ENCODE measurements around the gene HINT3.

DNA sequence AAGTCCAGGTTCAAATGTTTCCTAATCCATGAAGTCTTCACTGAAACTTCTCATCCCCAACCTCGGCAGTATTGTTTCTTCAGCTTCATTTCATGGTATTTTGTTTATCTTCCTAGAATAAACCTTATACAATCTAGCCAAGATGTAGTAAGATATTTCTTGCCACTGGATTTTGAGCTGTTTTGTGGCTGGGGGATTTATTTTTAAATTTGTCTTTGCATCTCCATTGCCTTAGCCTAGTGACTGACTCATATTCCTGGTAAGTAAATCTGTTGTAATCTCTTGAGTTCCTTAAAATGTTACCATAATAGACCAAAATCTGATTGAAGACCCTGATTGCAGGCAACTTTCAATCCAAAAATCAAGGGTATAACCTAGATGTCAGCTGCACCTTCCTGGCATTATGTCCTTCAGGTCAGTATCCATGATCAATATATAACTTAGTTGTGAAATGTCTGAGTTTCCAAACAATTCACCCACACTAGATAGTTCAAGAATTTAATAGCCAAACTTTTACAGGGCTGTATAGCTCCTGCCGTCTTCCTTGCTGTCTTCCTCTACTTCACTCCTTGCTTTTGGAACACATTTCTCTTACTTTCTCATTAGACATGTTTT lies 25.1 kb downstream of the HINT3 start:
- TF ChIP-seq EZH2phosphoT487 (IDR thresholded peaks at IDR 0.05; ENCODE audit: borderline replicate concordance): no peak
- TF ChIP-seq, protein P1, sequence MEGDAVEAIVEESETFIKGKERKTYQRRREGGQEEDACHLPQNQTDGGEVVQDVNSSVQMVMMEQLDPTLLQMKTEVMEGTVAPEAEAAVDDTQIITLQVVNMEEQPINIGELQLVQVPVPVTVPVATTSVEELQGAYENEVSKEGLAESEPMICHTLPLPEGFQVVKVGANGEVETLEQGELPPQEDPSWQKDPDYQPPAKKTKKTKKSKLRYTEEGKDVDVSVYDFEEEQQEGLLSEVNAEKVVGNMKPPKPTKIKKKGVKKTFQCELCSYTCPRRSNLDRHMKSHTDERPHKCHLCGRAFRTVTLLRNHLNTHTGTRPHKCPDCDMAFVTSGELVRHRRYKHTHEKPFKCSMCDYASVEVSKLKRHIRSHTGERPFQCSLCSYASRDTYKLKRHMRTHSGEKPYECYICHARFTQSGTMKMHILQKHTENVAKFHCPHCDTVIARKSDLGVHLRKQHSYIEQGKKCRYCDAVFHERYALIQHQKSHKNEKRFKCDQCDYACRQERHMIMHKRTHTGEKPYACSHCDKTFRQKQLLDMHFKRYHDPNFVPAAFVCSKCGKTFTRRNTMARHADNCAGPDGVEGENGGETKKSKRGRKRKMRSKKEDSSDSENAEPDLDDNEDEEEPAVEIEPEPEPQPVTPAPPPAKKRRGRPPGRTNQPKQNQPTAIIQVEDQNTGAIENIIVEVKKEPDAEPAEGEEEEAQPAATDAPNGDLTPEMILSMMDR (conservative IDR thresholded peaks at IDR 0.05; ENCODE audit: low read length): no peak
